ENCODE results near the gene NSUN2. TPM values are rescaled to one million over a fixed set of nuclear protein-coding genes. Genes with fewer than 3 reads are reported as not detected.

The NSUN2 gene
- total RNA-seq, 3 donors from 2014 or later (not counting 1 experiment from before 2014, with no cell fraction given) = 61.3 to 87.4 (median 81.4) TPM

DNA sequence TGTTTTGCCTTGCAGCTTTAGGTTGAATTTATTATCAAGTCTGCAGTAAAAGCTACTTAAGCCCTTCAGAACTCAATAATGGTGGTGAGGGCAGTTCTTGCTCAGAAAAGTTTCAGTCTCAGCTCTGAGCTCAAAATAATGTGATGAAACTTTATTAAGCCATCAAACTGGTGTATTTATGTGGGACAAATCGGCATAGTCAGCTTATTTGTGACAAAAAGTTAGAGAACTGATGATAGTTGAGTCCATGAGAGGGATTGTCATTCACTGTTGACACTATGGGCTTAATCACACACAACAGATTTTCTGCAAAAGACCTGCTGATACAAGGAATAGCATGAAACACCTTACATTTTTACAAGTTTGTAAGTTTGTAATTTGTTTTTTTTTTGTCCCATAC lies 9.8 kb upstream of the NSUN2 start:
- Histone ChIP-seq H3K9me3 (ENCODE audit: control insufficient read depth, insufficient read depth, low read length) (no peaks in the 10 kb centered on the region), H3K4me1 (ENCODE audit: control insufficient read depth, insufficient read depth, low read length) (no peaks in the 10 kb centered on the region), H3K27me3 (ENCODE audit: control insufficient read depth, insufficient read depth, low read length) (no peaks in the 10 kb centered on the region), H3K36me3 (ENCODE audit: control insufficient read depth, insufficient read depth, low read length) (no peaks in the 10 kb centered on the region), H3K27ac (ENCODE audit: low read length) (no peak overlapping the region), H3K4me3 (ENCODE audit: low read length) (no peak overlapping the region)
- no peak overlapping the region for H3K4me3 Mint-ChIP-seq
- H3K9me3 Mint-ChIP-seq = no peaks in the 10 kb centered on the region
- TF ChIP-seq, protein P1, sequence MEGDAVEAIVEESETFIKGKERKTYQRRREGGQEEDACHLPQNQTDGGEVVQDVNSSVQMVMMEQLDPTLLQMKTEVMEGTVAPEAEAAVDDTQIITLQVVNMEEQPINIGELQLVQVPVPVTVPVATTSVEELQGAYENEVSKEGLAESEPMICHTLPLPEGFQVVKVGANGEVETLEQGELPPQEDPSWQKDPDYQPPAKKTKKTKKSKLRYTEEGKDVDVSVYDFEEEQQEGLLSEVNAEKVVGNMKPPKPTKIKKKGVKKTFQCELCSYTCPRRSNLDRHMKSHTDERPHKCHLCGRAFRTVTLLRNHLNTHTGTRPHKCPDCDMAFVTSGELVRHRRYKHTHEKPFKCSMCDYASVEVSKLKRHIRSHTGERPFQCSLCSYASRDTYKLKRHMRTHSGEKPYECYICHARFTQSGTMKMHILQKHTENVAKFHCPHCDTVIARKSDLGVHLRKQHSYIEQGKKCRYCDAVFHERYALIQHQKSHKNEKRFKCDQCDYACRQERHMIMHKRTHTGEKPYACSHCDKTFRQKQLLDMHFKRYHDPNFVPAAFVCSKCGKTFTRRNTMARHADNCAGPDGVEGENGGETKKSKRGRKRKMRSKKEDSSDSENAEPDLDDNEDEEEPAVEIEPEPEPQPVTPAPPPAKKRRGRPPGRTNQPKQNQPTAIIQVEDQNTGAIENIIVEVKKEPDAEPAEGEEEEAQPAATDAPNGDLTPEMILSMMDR (IDR thresholded peaks at IDR 0.05) = no peak
- DNase-seq (no peak), ATAC-seq (no peak)
- intact Hi-C loops (cut with micrococcal nuclease) = no loop called here
- 93% methylated on average over 1 of the region's 1 CpG for WGBS (ENCODE audit: insufficient coverage)
- H3K36me3 Mint-ChIP-seq = no peaks in the 10 kb centered on the region
- H3K27me3 Mint-ChIP-seq (ENCODE audit: low read depth in 2 of 2) = no peaks in the 10 kb centered on the region
- no peak overlapping the region for H3K27ac Mint-ChIP-seq
- peaks cover 6 to 11% of the 10 kb centered on the region in 2 donors for H3K4me1 Mint-ChIP-seq

DNA sequence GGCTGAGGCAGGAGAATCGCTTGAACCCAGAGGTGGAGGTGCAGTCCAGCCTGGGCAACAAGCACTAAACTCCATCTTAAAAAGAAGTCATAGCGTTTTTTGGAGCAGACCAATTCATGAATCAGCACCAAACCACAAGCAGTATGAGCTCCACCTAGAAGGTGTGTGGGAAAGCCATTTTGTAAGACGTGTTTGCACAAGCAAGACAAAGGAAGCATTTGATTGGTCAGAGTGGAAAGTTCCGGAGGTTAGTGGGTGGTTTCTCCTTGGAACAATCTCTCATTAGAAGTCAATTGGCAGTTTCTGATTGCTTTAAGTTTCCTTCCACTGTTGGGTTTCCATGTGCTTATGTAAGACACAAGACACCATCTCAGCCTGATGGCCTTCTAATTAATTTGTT lies 5.4 kb upstream of the NSUN2 start:
- H3K4me1 Mint-ChIP-seq = peaks cover 7 to 10% of the 10 kb centered on the region in 2 donors
- no peak overlapping the region for H3K27ac Mint-ChIP-seq
- ATAC-seq = no peak
- no peaks in the 10 kb centered on the region for H3K36me3 ChIP-seq (ENCODE audit: control insufficient read depth, insufficient read depth, low read length)
- H3K27ac ChIP-seq (ENCODE audit: low read length) = no peak overlapping the region
- H3K27me3 ChIP-seq (ENCODE audit: control insufficient read depth, insufficient read depth, low read length) = no peaks in the 10 kb centered on the region
- no peaks in the 10 kb centered on the region for H3K9me3 Mint-ChIP-seq
- H3K4me3 ChIP-seq (ENCODE audit: low read length) = no peak overlapping the region
- no peaks in the 10 kb centered on the region for H3K9me3 ChIP-seq (ENCODE audit: control insufficient read depth, insufficient read depth, low read length)
- intact Hi-C loops (cut with micrococcal nuclease) = no loop called here
- H3K4me3 Mint-ChIP-seq = no peak overlapping the region
- no peak for DNase-seq
- no peaks in the 10 kb centered on the region for H3K36me3 Mint-ChIP-seq
- H3K4me1 ChIP-seq (ENCODE audit: control insufficient read depth, insufficient read depth, low read length) = peaks cover 9% of the 10 kb centered on the region
- TF ChIP-seq, protein P1 (IDR thresholded peaks at IDR 0.05) = no peak
- WGBS (ENCODE audit: insufficient coverage) = 71% methylated on average over 4 of the region's 4 CpGs
- H3K27me3 Mint-ChIP-seq (ENCODE audit: low read depth in 2 of 2) = no peaks in the 10 kb centered on the region

DNA sequence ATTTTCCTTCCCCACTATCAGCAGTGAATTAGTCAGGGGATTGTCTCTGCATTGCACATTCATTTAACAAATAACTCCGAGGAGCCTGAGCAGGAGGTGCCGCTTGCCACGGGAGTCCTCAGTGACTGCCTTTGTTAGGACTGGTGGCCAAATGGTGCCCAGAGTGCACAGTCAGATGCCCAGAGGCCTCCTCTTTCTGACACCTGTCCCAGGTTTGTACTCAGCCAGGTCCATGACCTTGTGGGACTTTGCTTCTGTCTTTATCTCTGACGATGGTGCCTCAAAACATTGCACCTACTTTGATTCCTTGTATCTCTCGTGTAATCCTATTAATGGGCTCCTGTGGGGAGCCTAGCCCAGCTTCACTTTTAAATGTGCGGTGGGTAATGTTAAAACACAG lies 4.7 kb upstream of the NSUN2 start:
- Mint-ChIP-seq H3K4me1 (peaks cover 12 to 15% of the 10 kb centered on the region in 2 donors), H3K36me3 (no peaks in the 10 kb centered on the region), H3K9me3 (no peaks in the 10 kb centered on the region), H3K4me3 (no peak overlapping the region), H3K27ac (no peak overlapping the region), H3K27me3 (ENCODE audit: low read depth in 2 of 2) (no peaks in the 10 kb centered on the region)
- H3K36me3 ChIP-seq (ENCODE audit: control insufficient read depth, insufficient read depth, low read length) = no peaks in the 10 kb centered on the region
- H3K4me3 ChIP-seq (ENCODE audit: low read length) = no peak overlapping the region
- ATAC-seq (no peak), DNase-seq (no peak)
- WGBS (ENCODE audit: insufficient coverage) = 96% methylated on average over 6 of the region's 6 CpGs
- no peaks in the 10 kb centered on the region for H3K27me3 ChIP-seq (ENCODE audit: control insufficient read depth, insufficient read depth, low read length)
- peaks cover 9% of the 10 kb centered on the region for H3K4me1 ChIP-seq (ENCODE audit: control insufficient read depth, insufficient read depth, low read length)
- TF ChIP-seq, protein P1 (IDR thresholded peaks at IDR 0.05) = no peak
- no peaks in the 10 kb centered on the region for H3K9me3 ChIP-seq (ENCODE audit: control insufficient read depth, insufficient read depth, low read length)
- no peak overlapping the region for H3K27ac ChIP-seq (ENCODE audit: low read length)
- intact Hi-C loops (cut with micrococcal nuclease) = no loop called here

DNA sequence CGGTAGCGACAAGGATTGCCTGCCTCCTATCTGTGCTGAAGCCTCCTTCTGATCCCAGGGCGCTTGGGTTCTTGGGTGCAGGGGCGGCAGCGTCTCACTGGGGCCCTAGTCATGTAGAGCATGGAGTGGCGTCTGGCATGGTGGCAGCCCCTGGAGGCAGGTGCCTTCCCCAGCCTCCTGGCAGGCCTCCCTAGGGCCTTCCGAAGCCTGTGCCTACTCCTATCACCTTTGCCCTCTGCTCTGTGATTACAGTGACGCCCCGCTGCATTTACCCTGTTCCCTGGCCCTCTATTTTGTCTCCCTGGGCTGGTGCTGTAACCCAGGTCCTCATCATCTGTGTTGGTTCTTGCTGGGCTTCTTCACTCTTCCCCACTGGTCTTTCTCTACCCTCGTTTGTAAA lies 4.2 kb upstream of the NSUN2 start:
- 93% methylated on average over 10 of the region's 10 CpGs for WGBS (ENCODE audit: insufficient coverage)
- ATAC-seq = no peak
- Histone ChIP-seq H3K27me3 (ENCODE audit: control insufficient read depth, insufficient read depth, low read length) (no peaks in the 10 kb centered on the region), H3K36me3 (ENCODE audit: control insufficient read depth, insufficient read depth, low read length) (no peaks in the 10 kb centered on the region), H3K4me3 (ENCODE audit: low read length) (no peak overlapping the region), H3K9me3 (ENCODE audit: control insufficient read depth, insufficient read depth, low read length) (no peaks in the 10 kb centered on the region), H3K27ac (ENCODE audit: low read length) (no peak overlapping the region), H3K4me1 (ENCODE audit: control insufficient read depth, insufficient read depth, low read length) (peaks cover 14% of the 10 kb centered on the region)
- no peak overlapping the region for H3K4me3 Mint-ChIP-seq
- intact Hi-C loops (cut with micrococcal nuclease) = no loop called here
- TF ChIP-seq, protein P1 (IDR thresholded peaks at IDR 0.05) = no peak
- peaks cover 17 to 21% of the 10 kb centered on the region in 2 donors for H3K4me1 Mint-ChIP-seq
- H3K27ac Mint-ChIP-seq = no peak overlapping the region
- no peaks in the 10 kb centered on the region for H3K27me3 Mint-ChIP-seq (ENCODE audit: low read depth in 2 of 2)
- no peaks in the 10 kb centered on the region for H3K36me3 Mint-ChIP-seq
- no peak for DNase-seq
- H3K9me3 Mint-ChIP-seq = no peaks in the 10 kb centered on the region
